Gastrocnemius medialis (tissue), 4 donors: ENCODE data around the gene HLTF. TPM values are rescaled to one million over a fixed set of nuclear protein-coding genes. Genes with fewer than 3 reads are reported as not detected.

Experiments used
- ATAC-seq, 2 donors: fragments of 150-250 bp; one replicate each; pipeline ENCODE4 v1.9.1; 2016
- DNase-seq, 2 donors: peaks; one replicate each; pipeline ENCODE4 v3.0.0-alpha.2; 2019
- H3K27ac ChIP-seq, 4 donors: fragments of 200-600 bp; sonication (generic); 1 replicate in 1 of 4; 2 replicates in 3 of 4; pipeline ENCODE4 v1.5.1; 2016 to 2018; ENCODE audit warnings: mild to moderate bottlenecking in 2 of 4, moderate library complexity in 1 of 4
- H3K27me3 ChIP-seq, 3 donors: fragments of 200-600 bp; sonication (generic) in 2 of 3; 1 replicate in 1 of 3; 2 replicates in 2 of 3; pipeline versions ENCODE4 v1.5.1 to v1.6.0; 2016 to 2019; ENCODE audit warnings: mild to moderate bottlenecking in 1 of 3, moderate library complexity in 1 of 3
- H3K36me3 ChIP-seq, 2 donors: fragments of 200-600 bp; sonication (generic) in 1 of 2; one replicate each; pipeline ENCODE4 v1.5.1; 2017 to 2018
- H3K4me1 ChIP-seq, 2 donors: fragments of 200-600 bp; sonication (generic) in 1 of 2; one replicate each; pipeline ENCODE4 v1.5.1; 2016 to 2017; ENCODE audit warnings: mild to moderate bottlenecking in 2 of 2
- H3K4me3 ChIP-seq, 4 donors: fragments of 200-600 bp; sonication (generic) in 3 of 4; 1 replicate in 1 of 4; 2 replicates in 3 of 4; pipeline ENCODE4 v1.5.1; 2016 to 2019; ENCODE audit warnings: mild to moderate bottlenecking in 2 of 4
- H3K9me3 ChIP-seq, 3 donors: fragments of 200-600 bp; sonication (generic) in 2 of 3; 1 replicate in 1 of 3; 2 replicates in 2 of 3; pipeline ENCODE4 v1.5.1; 2016 to 2019
- CTCF ChIP-seq, 5 experiments: fragments of 450-650 bp in 3 of 5; fragments of 200-600 bp in 2 of 5; sonication (generic) in 2 of 5; IDR thresholded peaks in 4 of 5; conservative IDR thresholded peaks in 1 of 5; 1 replicate in 4 of 5; 2 replicates in 1 of 5; pipeline ENCODE4 v1.5.1; 2016 to 2019; ENCODE audit warnings: antibody characterized with exemption in 5 of 5, mild to moderate bottlenecking in 3 of 5, moderate library complexity in 3 of 5
- POLR2A ChIP-seq, 2 donors: fragments of 450-650 bp; IDR thresholded peaks; one replicate each; pipeline ENCODE4 v1.6.1; 2017; ENCODE audit warnings: antibody characterized with exemption in 2 of 2, mild to moderate bottlenecking in 2 of 2, moderate library complexity in 2 of 2
- in situ Hi-C, 4 donors: fragments of 200-750 bp; cut with MboI; loops; one replicate each; pipeline versions ENCODE4 v1.15.0 to v1.8.0; 2017; ENCODE audit warnings: low sequenced_read_pairs in 4 of 4
- intact Hi-C: fragments of 100-400 bp; cut with DNase I; formaldehyde crosslinking; loops from one replicate; pipeline ENCODE4 v1.15.1; 2023; ENCODE audit warnings: low total_unique reads
- total RNA-seq, 4 donors: library from RNA; depleted of rRNA; stranded (reverse); fragments of >200 nt; gene quantifications; one replicate each; pipeline versions ENCODE4 v1.1.0 to v1.2.3, GENCODE V29; 2016

The HLTF gene
- total RNA-seq, 4 donors from 2014 or later = 2.8 to 11.0 (median 5.9) TPM

GRCh38 chr3:149009732-149010131 is 76.6 kb downstream of the HLTF start:
- H3K27ac ChIP-seq = peak overlapping the region; percentile 98 to 100 (median 100)
- DNase-seq (no peak), ATAC-seq (peak in 1 of 2 donors; percentile 10)
- in situ Hi-C loops (loop anchor here in 1 of 4 donors (25.0 kb wide), 1 partner anchor 1053 kb away; no protein-coding TSS in a partner anchor), intact Hi-C loops (loop anchor here (10.0 kb wide), 5 partner anchors 885 to 1395 kb away; partner anchors contain the start of genes PFN2 and TSC22D2)
- no peaks in the 10 kb centered on the region for H3K27me3 ChIP-seq
- peaks cover 87 to 88% of the 10 kb centered on the region in 2 donors for H3K4me1 ChIP-seq
- TF ChIP-seq POLR2A (IDR thresholded peaks at IDR 0.05) (no peak), CTCF (IDR thresholded peaks at IDR 0.05 in 4 of 5, conservative IDR thresholded peaks at IDR 0.05 in 1 of 5) (no peak)
- peaks cover 0 to 67% of the 10 kb centered on the region in 2 donors for H3K36me3 ChIP-seq
- H3K4me3 ChIP-seq = no peak overlapping the region
- no peaks in the 10 kb centered on the region for H3K9me3 ChIP-seq

GRCh38 chr3:149007567-149008257 is 78.6 kb downstream of the HLTF start:
- Histone ChIP-seq H3K9me3 (no peaks in the 10 kb centered on the region), H3K4me1 (peaks cover 85 to 90% of the 10 kb centered on the region in 2 donors), H3K27me3 (no peaks in the 10 kb centered on the region), H3K4me3 (no peak overlapping the region), H3K36me3 (peaks cover 0 to 54% of the 10 kb centered on the region in 2 donors), H3K27ac (peak overlapping the region; percentile 98 to 100 (median 100))
- TF ChIP-seq POLR2A (IDR thresholded peaks at IDR 0.05) = no peak
- no peak for TF ChIP-seq CTCF (IDR thresholded peaks at IDR 0.05 in 4 of 5, conservative IDR thresholded peaks at IDR 0.05 in 1 of 5)
- in situ Hi-C loops (loop anchor here in 1 of 4 donors (25.0 kb wide), 1 partner anchor 1055 kb away; no protein-coding TSS in a partner anchor), intact Hi-C loops (no loop called here)
- ATAC-seq (peak; percentile 45 to 71), DNase-seq (peak; percentile 62 to 71)

- H3K36me3 ChIP-seq = peaks cover 0 to 35% of the 10 kb centered on the region in 2 donors
Observed at GRCh38 chr3:149005416-149005815, 80.9 kb downstream of the HLTF start.

GRCh38 chr3:149004622-149005021 is 81.7 kb downstream of the HLTF start:
- Histone ChIP-seq H3K27ac (peak overlapping the region; percentile 98 to 100 (median 100)), H3K27me3 (no peaks in the 10 kb centered on the region), H3K4me3 (no peak overlapping the region), H3K9me3 (no peaks in the 10 kb centered on the region), H3K36me3 (peaks cover 0 to 36% of the 10 kb centered on the region in 2 donors), H3K4me1 (peaks cover 80 to 93% of the 10 kb centered on the region in 2 donors)
- in situ Hi-C loops (loop anchor here in 1 of 4 donors (25.0 kb wide), 1 partner anchor 1058 kb away; no protein-coding TSS in a partner anchor), intact Hi-C loops (no loop called here)
- DNase-seq (peak; percentile 91 to 94), ATAC-seq (peak; percentile 75 to 86)
- TF ChIP-seq CTCF (IDR thresholded peaks at IDR 0.05 in 4 of 5, conservative IDR thresholded peaks at IDR 0.05 in 1 of 5) (no peak), POLR2A (IDR thresholded peaks at IDR 0.05) (peak in 1 of 2 donors; percentile 65)

More at GRCh38 chr3:149005416-149005815, 80.9 kb downstream of the HLTF start:
- H3K4me1 ChIP-seq = peaks cover 85 to 93% of the 10 kb centered on the region in 2 donors
- intact Hi-C loops (no loop called here), in situ Hi-C loops (loop anchor here in 1 of 4 donors (25.0 kb wide), 1 partner anchor 1057 kb away; no protein-coding TSS in a partner anchor)
- ATAC-seq (no peak), DNase-seq (no peak)
- no peaks in the 10 kb centered on the region for H3K9me3 ChIP-seq
- H3K27me3 ChIP-seq = no peaks in the 10 kb centered on the region
- H3K27ac ChIP-seq = peak overlapping the region; percentile 98 to 100 (median 100)
- TF ChIP-seq POLR2A (IDR thresholded peaks at IDR 0.05) = no peak
- TF ChIP-seq CTCF (IDR thresholded peaks at IDR 0.05 in 4 of 5, conservative IDR thresholded peaks at IDR 0.05 in 1 of 5) = no peak
- no peak overlapping the region for H3K4me3 ChIP-seq
